Stimulated activated naive CD4-positive, alpha-beta T cell treated with Interleukin-2 at 50 U/mL for 16 hours (primary cell): ENCODE measurements around the gene KIRREL2.
"Not testable (repeated sequence)": the region's sequence is repeated elsewhere in the genome, so short reads cannot be mapped to it uniquely, and the experiment has no call there.

Experiments
- DNase-seq: peaks from one replicate; lab custom pipeline; 2025; lab: John Stamatoyannopoulos, UW

KIRREL2 gene

DNA sequence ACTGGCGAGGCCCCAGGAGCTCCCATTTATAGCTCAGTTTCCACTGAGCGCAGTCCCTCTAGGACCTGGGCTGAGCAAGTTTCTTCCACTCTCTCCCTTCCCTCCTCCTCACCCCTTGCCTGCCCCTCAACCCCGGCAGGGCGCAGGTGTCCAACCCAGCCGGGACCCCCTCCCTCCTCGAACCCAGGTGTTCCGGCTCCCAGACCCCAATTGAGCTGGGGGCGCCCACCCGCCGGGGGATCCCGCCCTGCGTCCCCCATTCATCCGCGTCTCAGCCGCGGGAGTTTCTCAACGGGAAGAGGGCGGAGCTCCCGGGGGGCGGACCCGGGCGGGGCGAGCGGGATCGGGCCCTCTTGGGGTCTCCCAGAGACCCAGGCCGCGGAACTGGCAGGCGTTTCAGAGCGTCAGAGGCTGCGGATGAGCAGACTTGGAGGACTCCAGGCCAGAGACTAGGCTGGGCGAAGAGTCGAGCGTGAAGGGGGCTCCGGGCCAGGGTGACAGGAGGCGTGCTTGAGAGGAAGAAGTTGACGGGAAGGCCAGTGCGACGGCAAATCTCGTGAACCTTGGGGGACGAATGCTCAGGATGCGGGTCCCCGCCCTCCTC, at the start of gene KIRREL2:
KIRREL2 (plus strand) TSS at position 366 of the 604 bp plus-strand sequence; CDS start at position 575, 209 bp downstream.
- DNase-seq: peak; percentile 17

DNA sequence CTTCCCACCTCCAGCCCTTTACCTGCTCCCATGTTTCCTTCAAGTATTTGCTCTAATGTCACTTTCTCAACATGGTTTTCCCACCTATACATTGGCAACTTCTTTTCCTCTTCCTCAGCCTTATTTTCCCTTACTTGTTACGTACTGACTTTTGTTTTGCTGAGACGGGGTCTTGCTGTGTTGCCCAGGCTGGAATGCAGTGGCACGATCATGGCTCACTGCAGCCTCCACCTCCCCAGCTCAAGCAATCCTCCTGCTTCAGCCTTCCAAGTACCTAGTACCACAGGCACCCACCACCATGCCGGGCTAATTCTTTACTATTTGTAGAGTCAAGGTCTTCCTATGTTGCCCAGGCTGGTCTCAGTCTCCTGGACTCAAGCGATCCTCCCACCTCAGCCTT, 49.1 kb upstream of the KIRREL2 start:
- no peak for DNase-seq

DNA sequence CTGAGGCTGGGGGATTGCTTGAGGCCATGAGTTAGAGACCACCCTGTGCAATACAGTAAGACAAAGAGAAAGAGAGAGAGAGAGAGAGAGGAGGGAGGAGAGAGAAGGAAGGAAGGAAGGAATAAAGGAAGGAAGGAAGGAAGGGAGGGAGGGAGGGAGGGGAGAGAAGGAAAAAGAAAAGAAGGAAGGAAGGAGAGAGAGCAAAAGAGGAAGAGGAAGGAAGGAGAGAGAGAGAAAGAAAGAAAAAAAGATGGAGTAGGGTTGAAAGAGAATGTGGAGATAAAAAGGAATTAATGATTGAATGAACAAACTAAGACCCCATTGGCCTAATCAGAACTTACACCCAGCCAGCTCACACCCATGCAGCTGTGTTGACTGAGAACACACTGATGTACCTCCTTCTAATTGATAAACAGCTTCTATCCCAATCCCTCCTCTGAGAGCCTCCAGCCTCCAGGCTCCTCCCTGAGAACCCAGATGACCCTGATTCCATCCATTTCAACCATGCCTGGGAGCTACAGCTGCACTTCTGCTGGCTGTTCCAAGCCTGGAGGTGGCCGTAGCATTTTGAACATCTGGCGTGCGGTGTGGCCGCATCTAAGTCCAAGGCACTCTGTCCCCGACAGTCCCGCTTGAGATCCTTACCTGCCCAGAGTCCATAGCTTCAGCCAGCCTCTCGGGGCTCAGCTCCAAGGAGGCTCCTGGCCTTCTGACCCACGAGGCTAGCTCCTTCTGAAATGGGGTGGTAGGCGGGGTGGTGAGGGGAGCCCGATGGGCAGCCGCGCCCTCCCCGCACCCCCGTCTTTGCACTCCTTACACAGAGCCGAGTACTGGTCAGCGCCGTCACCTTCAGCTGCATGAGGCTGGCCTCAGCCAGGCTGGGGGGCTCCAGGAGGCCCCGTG, 45.1 kb upstream of the KIRREL2 start:
- DNase-seq: no peak

- DNase-seq: no peak
Observed at GRCh38 chr19:35812220-35813042, 44.3 kb upstream of the KIRREL2 start, which contains the start of gene PRODH2. TSS of gene PRODH2 (minus strand) at chr19:35812845. CDS start at chr19:35812805, 40 bp downstream.

GRCh38 chr19:35813043-35813890, 43.4 kb upstream of the KIRREL2 start:
- no peak for DNase-seq

GRCh38 chr19:35816262-35816661, 40.4 kb upstream of the KIRREL2 start:
- no peak for DNase-seq

DNA sequence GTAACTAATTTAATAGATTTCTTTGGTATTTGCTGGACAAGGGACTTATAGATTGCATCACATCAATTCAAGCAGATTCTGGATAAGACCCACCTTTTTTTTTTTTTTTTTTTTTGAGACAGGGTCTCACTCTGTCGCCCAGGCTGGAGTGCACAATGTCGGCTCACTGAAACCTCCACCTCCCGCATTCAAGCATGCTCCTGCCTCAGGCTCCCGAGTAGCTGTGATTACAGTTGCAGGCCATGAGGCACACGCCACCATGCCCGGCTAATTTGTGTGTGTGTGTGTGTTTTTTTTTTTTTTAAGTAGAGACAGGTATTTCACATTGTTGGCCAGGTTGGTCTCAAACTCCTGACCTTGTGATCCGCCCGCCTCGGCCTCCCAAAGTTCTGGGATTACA, 39.9 kb upstream of the KIRREL2 start:
- DNase-seq: no peak

- DNase-seq: no peak
Observed at GRCh38 chr19:35818445-35818844, 38.3 kb upstream of the KIRREL2 start.

DNA sequence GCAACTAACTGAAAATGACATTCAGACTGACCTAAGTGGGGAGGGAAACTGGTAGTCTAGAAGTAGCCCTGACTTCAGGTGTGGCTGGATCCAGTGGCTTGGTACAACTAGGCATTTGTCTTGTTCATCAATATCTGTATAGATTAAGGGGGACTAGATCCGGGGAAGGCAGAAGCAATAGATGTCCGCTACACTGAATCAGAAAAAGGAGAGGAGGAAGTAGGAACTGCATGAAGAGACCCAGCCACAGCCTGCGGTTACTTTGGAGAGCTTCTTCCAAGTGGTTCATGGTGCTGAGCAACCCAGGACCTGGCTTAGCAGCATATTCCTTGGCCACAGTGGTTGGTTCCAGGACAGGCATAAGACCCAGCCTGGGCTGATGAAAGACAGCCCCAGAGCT, 34.1 kb upstream of the KIRREL2 start:
- DNase-seq: no peak

DNA sequence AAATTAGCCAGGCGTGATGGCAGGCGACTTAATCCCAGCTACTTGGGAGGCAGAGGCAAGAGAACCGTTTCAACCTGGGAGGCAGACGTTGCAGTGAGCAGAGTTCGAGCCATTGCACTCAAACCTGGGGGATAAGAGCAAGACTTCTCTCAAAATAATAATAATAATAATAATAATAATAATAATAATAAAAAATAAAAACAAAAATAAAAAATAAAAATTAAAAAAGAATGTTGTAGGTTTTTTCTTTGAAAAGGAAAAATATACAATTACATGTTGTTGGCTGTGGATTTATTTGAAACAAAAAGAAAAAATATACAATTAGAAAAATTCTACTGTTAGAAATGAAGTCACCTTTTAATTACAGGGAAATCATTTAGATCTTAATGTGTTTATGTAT, 32.6 kb upstream of the KIRREL2 start:
- DNase-seq: no peak

- no peak for DNase-seq
Observed at GRCh38 chr19:35828692-35829301, 27.9 kb upstream of the KIRREL2 start.

DNA sequence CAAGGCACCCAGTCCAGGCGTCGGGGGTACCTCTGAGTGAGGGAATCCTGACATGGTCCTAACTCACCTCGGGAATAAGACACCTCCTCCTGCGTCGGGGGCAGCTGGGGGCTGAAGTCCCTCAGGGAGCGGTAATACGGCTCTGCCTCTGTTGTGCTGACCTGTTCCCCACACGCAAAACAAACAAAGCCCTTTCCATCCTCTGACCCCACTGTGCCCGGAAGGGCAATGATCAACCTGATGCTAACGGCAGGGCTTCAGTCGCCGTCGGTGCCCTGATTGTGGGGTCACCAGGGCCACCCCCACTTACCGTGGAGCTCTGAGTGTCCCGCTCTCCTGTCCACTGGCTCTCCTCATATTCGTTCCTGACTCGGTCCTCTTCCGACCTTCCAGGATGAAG, 25.7 kb upstream of the KIRREL2 start:
- no peak for DNase-seq

GRCh38 chr19:35832054-35832453, 24.7 kb upstream of the KIRREL2 start:
- no peak for DNase-seq

DNA sequence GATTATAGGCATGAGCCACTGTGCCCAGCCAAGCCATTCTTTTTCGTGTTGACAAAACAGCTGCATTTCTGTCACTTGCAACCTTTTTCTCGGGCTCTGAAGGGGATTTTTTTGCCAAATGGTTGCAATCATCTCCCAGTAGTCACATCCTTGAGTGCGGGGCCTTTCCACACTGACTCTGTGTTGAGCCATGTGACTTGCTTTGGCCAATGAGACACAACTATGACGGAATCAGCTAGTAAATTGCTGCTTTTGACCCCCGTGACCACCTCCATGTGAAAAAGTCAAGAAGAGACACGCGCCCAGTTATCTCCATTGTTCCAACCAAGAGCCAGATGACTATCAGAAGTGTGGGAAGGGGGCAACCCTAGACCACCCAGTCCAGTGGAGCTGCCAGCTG, 22.7 kb upstream of the KIRREL2 start:
- DNase-seq: no peak

DNA sequence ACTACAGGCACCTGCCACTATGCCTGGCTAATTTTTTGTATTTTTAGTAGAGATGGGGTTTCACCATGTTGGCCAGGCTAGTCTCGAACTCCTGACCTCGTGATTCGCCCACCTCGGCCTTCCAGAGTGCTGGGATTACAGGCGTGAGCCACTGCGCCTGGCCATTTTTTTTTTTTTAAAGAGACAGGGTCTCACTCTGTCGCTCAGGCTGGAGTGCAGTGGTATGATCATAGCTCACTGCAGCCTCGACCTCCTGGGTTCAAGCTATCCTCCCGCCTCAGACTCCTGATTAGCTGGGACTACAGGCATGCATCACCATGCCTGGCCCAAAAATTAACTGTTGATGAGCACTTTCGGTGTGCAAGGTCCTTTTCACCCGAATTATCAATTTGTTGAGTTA, 20.6 kb upstream of the KIRREL2 start:
- DNase-seq: not testable (repeated sequence)

- no peak for DNase-seq
Observed at GRCh38 chr19:35841961-35842595, 14.6 kb upstream of the KIRREL2 start.

- no peak for DNase-seq
Observed at GRCh38 chr19:35842666-35843272, 13.9 kb upstream of the KIRREL2 start.

DNA sequence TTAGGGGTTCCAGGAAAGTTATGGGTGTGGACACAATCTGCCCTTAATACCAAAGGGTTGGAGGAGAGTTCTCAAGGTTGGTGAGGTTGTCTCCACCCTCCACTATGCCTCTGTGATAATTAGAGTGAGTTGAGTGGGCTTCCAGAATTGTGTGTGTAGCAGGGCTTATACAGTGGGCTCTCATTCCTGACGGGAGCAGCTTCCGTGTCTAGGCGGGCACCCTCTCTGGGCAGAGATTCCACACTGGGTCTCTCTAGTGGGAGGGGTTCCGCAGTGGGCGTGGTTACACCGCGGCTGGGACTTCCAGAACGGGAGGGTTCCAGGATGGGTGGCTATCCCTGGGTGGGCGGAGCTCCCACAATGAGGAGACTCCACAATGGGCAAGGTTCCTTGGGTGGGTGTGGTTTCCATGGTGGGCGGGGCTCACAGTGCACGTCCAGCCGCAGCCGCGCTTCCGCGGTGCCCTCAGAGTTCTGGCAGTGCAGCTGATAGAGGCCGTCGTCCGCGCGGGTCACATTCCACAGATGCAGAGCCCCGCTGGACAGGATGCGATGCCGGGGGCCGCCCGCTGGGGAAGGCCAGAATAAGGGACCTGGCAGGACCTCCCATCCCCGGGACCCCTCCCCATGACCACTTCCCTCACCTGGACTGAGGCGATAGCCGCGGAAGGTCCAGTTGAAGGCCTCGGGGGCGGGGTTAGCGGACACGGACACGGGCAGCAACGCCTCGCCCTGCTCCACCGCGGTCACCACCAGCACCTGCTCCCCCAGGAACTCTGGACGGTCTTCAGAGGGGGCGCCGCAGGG, 12.8 kb upstream of the KIRREL2 start:
- DNase-seq: no peak

- no peak for DNase-seq
Observed at GRCh38 chr19:35844482-35845214, 12.1 kb upstream of the KIRREL2 start.
